GM11168 (cell line): ENCODE measurements around the gene TOP2A.

Source experiments
- in situ Hi-C: fragments of 300-500 bp; cut with MboI; formaldehyde crosslinking; loops from one replicate; pipeline ENCODE4 v1.12.0; 2022; ENCODE audit warnings: low sequenced_read_pairs; ENCODE audit not compliant: unreplicated experiment

The TOP2A gene

DNA sequence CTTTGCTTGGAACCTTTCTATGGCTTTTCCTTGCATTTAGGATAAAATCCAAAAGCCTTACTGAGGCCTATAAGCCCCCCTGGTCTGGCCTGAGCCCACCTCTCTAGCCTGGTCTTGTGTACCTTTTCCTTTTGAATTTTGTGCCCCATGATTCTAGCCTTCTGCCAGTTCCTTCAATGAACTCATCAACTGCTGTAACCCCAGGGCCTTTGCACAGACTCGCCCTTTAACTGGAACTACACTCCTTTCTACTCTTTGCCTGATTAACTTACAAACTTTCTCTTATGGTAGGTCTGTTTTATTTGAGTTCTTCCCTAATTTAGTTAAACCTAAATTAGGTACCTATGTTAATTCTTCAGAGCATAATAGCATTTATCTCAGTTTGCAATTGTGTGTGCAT lies 77.4 kb downstream of the TOP2A start:
- in situ Hi-C loops = no loop called here

DNA sequence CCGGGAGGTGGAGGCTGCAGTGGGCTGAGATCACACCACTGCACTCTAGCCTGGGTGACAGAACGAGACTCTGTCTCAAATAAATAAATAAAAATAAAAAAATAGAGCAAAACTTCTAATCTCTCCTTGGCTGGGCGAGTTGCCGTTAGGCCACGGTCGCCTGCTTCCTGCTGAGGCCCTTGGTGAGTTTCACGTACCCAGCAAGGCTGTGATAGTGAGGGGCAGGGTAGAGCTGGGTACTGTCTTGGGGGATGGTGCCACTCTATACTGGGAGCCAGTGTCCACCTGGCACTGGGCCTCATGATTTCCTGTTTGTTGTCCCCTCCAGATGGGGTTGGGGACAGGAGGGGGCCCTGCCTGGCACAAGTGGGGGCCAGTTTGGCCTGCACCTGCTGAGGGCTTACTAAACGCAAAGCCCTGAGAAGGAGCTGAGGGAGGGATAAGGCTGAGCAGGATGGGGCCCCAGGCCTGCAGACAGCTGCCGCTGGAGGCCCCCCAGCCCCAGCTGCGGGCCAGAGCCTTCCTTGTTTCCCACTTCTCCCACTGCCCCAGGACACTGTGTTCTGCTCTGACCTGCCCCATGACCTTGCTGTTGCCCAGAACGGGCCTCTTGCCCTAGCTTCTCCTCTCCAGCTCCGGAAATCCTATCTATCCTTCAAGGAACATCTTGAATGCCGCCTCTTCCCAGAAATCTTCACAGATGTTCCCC lies 78.6 kb downstream of the TOP2A start:
- in situ Hi-C loops = no loop called here
